ENCODE measurements around the gene APBA2. TPM values are rescaled to one million over a fixed set of nuclear protein-coding genes. Genes with fewer than 3 reads are reported as not detected.
"Not testable (repeated sequence)": the region's sequence is repeated elsewhere in the genome, so short reads cannot be mapped to it uniquely, and the experiment has no call there.

Gene APBA2
- total and polyA plus RNA-seq, 10 of the 15 experiments (the other 5 are each of a cell fraction or from before 2014, with no cell fraction given) = 0.06 to 0.26 (median 0.07) TPM; not detected in 7

GRCh38 chr15:29102173-29102794 lies 216.5 kb downstream of the APBA2 start:
- H3K9ac ChIP-seq (ENCODE audit: control insufficient read depth, insufficient read depth, low read length); H3K4me2 ChIP-seq (ENCODE audit: control insufficient read depth, insufficient read depth); POLR2A ChIA-PET; H3K9me3 ChIP-seq (replicated peaks; ENCODE audit: control insufficient read depth, insufficient read depth, low read length); H3K4me3 ChIP-seq; DNase-seq (ENCODE audit: low read depth, low spot score); H3K27me3 ChIP-seq (replicated peaks in 1 of 2; ENCODE audit: control insufficient read depth in 2 of 2, insufficient read depth in 2 of 2, low read length in 1 of 2); H4K20me1 ChIP-seq (ENCODE audit: control insufficient read depth, insufficient read depth); H2AFZ ChIP-seq (ENCODE audit: control insufficient read depth, low read depth, low read length); H3K36me3 ChIP-seq (ENCODE audit: control insufficient read depth in 2 of 2, insufficient read depth in 2 of 2, low read length in 1 of 2); H3K79me2 ChIP-seq (ENCODE audit: control insufficient read depth, insufficient read depth, low read length); H3K4me1 ChIP-seq (ENCODE audit: control insufficient read depth, insufficient read depth, low read length); BruUV-seq (replicated peaks); H3K27ac ChIP-seq (ENCODE audit: control insufficient read depth, insufficient read depth): not testable (repeated sequence)
- CTCF ChIA-PET = interaction anchor here (0.6 to 2.4 kb wide), 29 partner anchors 9 to 823 kb away, joined by 3 to 11 read pairs (median 4); no protein-coding TSS in a partner anchor
- TF ChIP-seq CTCF (IDR thresholded peaks at IDR 0.05 in 2 of 3, conservative IDR thresholded peaks at IDR 0.05 in 1 of 3; ENCODE audit: control insufficient read depth in 2 of 3, extremely low read depth in 1 of 3, insufficient read depth in 1 of 3, low read depth in 3 of 3, low read length in 3 of 3) (peak; percentile 59 to 74 (median 65)), SMC3 (IDR thresholded peaks at IDR 0.05; ENCODE audit: borderline replicate concordance, low read length) (peak; percentile 45; the same call in 1 of the 2 replicates), RAD21 (IDR thresholded peaks at IDR 0.05; ENCODE audit: insufficient read depth, low read depth, low read length) (peak; percentile 58)
- 36% methylated on average over 9 of the region's 10 CpGs for WGBS (ENCODE audit: insufficient coverage, insufficient replicate concordance, low lambda C conversion rate, missing lambda C conversion rate)
- in situ Hi-C loops (cut with MboI) = loop anchor here (25.0 kb wide), 1 partner anchor 960 kb away; no protein-coding TSS in a partner anchor
- FAIRE-seq (peak; percentile 77), ATAC-seq (peak; percentile 78)
- intact Hi-C loops (cut with micrococcal nuclease; ENCODE audit: unreplicated experiment) = loop anchor here (2.0 kb wide), 1 partner anchor 639 kb away; no protein-coding TSS in a partner anchor
- SMC1A ChIA-PET (ENCODE audit: uncharacterized antibody, unreplicated experiment) = interaction anchor here (0.6 to 1.5 kb wide), 5 partner anchors 18 to 470 kb away, joined by 3 to 4 read pairs (median 3); no protein-coding TSS in a partner anchor
- RAD21 ChIA-PET (ENCODE audit: unreplicated experiment) = interaction anchor here (0.7 to 1.5 kb wide), 4 partner anchors 193 to 971 kb away, joined by 3 to 4 read pairs (median 4); no protein-coding TSS in a partner anchor
